ENCODE measurements around the gene PLTP.

DNA sequence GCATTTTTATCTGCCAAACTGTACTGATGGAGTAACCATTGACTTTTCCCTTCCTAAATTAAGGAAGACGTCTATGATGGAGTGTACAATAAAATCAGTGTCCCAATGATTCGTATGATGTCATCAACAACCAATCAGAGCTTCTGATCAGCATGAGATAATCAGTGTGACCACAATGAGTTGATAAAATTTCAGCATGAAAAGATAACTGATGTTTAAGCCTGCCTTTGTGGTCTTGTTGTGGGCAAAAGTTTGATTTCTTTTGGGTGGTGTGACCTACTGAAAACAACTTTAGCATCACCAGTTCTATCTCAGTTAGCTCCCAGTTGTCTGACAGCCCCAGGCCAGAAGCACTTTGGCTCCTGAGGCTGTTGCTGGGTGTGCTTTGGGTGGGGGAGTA, 25.8 kb upstream of the PLTP start:
- TF ChIP-seq, protein P1, sequence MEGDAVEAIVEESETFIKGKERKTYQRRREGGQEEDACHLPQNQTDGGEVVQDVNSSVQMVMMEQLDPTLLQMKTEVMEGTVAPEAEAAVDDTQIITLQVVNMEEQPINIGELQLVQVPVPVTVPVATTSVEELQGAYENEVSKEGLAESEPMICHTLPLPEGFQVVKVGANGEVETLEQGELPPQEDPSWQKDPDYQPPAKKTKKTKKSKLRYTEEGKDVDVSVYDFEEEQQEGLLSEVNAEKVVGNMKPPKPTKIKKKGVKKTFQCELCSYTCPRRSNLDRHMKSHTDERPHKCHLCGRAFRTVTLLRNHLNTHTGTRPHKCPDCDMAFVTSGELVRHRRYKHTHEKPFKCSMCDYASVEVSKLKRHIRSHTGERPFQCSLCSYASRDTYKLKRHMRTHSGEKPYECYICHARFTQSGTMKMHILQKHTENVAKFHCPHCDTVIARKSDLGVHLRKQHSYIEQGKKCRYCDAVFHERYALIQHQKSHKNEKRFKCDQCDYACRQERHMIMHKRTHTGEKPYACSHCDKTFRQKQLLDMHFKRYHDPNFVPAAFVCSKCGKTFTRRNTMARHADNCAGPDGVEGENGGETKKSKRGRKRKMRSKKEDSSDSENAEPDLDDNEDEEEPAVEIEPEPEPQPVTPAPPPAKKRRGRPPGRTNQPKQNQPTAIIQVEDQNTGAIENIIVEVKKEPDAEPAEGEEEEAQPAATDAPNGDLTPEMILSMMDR (IDR thresholded peaks at IDR 0.05), result no peak
- TF ChIP-seq POLR2A (IDR thresholded peaks at IDR 0.05; ENCODE audit: low read depth), result no peak
